GM06990 (cell line): ENCODE measurements around the gene ALG1.

Experiments used
- DNase-seq: peaks from one replicate; pipeline ENCODE4 v3.0.0-alpha.2; 2011; ENCODE audit not compliant: insufficient read length; ENCODE audit errors: extremely low read depth
- H3K27me3 ChIP-seq: replicated peaks from 2 replicates; pipeline ENCODE4 v1.6.0; 2011; ENCODE audit warnings: low read length; ENCODE audit not compliant: control insufficient read depth, insufficient read depth
- H3K36me3 ChIP-seq: 2 replicates; pipeline ENCODE4 v1.5.1; 2011; ENCODE audit warnings: low read length; ENCODE audit not compliant: control insufficient read depth, insufficient read depth
- H3K4me3 ChIP-seq: replicated peaks from 2 replicates; pipeline ENCODE4 v1.5.1; 2011; ENCODE audit warnings: low read depth, mild to moderate bottlenecking, control low read depth, low read length
- CTCF ChIP-seq: IDR thresholded peaks from 2 replicates; pipeline ENCODE4 v1.5.1; 2011; ENCODE audit warnings: low read length, control low read depth, mild to moderate bottlenecking, inconsistent platforms; ENCODE audit not compliant: insufficient read depth, poor library complexity, severe bottlenecking

Gene ALG1

GRCh38 chr16:5060073-5060641 lies 11.5 kb upstream of the ALG1 start:
- no peak for DNase-seq
- no peaks in the 10 kb centered on the region for H3K36me3 ChIP-seq
- H3K27me3 ChIP-seq, result no peaks in the 10 kb centered on the region
- TF ChIP-seq CTCF, result no peak
- H3K4me3 ChIP-seq, result no peak overlapping the region

- DNase-seq, result no peak
- Histone ChIP-seq H3K4me3 (no peak overlapping the region), H3K36me3 (no peaks in the 10 kb centered on the region), H3K27me3 (no peaks in the 10 kb centered on the region)
- TF ChIP-seq CTCF, result no peak
Measured at GRCh38 chr16:5062051-5062450, 9.6 kb upstream of the ALG1 start.

DNA sequence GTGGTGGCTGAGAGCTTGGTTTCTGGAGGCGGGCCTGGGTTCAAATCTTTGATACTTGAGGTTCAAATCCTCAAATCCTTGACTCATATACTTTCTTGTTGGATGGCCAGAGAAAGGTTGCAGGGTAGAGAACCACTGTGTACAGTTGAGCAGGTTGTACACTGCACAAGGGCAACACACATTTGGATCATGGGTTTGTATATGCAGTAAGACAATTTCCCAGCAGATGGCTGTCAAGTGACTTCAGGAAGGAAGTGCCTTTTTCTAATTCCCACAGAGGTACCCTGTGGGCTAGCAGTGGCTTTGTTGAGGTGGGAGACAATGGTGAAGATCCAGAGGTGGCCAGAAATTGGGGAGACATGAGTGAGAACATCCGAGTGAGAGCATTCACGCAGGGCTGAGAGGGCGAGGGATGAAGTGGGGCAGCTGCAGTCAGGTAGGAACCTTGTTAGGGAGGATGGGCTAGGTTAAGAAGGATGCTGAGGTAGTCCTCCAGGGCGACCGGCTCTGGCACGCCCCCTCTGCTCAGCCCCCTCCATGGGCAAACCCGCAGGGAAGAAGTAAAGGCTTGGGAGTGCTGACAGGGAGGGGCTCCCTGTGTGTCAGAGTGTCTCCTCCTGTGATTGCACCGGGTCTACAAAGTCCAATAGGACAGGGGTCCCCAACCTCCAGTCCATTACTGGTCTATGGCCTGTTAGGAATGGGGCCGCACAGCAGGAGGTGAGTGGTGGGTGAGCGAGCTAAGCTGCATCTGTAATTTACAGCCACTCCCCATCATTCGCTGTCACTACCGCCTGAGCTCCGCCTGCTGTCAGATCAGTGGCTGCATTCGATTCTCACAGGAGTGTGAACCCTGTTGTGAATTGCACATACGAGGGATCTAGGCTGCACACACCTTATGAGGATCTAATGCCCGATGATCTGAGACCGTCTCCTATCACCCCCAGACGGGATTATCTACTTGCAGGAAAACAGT lies 8.6 kb upstream of the ALG1 start:
- no peaks in the 10 kb centered on the region for H3K36me3 ChIP-seq
- no peak for DNase-seq
- peak; percentile 8 for TF ChIP-seq CTCF
- no peak overlapping the region for H3K4me3 ChIP-seq
- H3K27me3 ChIP-seq, result no peaks in the 10 kb centered on the region

- Histone ChIP-seq H3K36me3 (no peaks in the 10 kb centered on the region), H3K27me3 (no peaks in the 10 kb centered on the region), H3K4me3 (no peak overlapping the region)
- no peak for DNase-seq
- no peak for TF ChIP-seq CTCF
Measured at GRCh38 chr16:5064915-5065314, 6.7 kb upstream of the ALG1 start.

DNA sequence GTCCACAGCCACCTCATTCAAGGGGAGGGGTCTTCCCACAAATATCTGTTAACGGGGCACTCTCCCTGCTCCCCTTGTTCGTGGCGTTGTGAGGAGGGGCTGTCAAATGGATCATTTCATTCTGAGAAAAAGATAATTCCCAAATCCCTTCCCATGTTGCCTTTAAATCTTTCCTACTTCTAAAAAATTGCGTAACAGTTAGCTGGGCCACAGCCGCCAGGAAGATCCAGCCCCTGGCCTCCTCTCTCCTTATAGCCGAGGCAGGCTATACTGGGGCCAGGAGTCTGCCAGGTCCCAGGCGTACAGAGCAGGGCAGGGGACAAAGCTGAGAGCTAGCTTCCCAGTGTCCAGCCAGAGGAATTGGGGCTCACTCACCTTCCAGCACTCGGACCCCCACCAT lies 6.3 kb upstream of the ALG1 start:
- H3K4me3 ChIP-seq, result no peak overlapping the region
- H3K36me3 ChIP-seq, result no peaks in the 10 kb centered on the region
- no peaks in the 10 kb centered on the region for H3K27me3 ChIP-seq
- DNase-seq, result no peak
- TF ChIP-seq CTCF, result no peak
